Measurements from ENCODE around the gene FBXO24. TPM values are rescaled to one million over a fixed set of nuclear protein-coding genes. Genes with fewer than 3 reads are reported as not detected.

FBXO24 gene
- polyA plus RNA-seq, 1 of the 3 experiments (the other 2 are of a cell fraction) = 0.94 TPM

- POLR2A ChIA-PET = interaction anchor here (0.7 to 2.3 kb wide), 2 partner anchors 28 to 42 kb away, joined by 3 to 19 read pairs; partner anchors contain the start of genes ACTL6B, FBXO24 and LRCH4
- Histone ChIP-seq H3K4me1 (ENCODE audit: control insufficient read depth in 1 of 2, insufficient read depth in 2 of 2, low read depth in 1 of 2, low read length in 1 of 2) (peaks cover 0 to 8% of the 10 kb centered on the region in 2 experiments; a peak in 1 of 4 replicates), H3K27ac (ENCODE audit: low read depth in 2 of 2, low read length in 1 of 2) (no peak overlapping the region), H3K4me3 (ENCODE audit: low read depth in 2 of 2, low read length in 1 of 2) (no peak overlapping the region), H4K20me1 (ENCODE audit: insufficient read depth) (no peaks in the 10 kb centered on the region), H3K9me3 (no peaks in the 10 kb centered on the region), H3K4me2 (no peak overlapping the region), H3K27me3 (ENCODE audit: insufficient read depth) (no peaks in the 10 kb centered on the region), H2AFZ (ENCODE audit: low read depth) (no peak overlapping the region), H3K9ac (no peak overlapping the region), H3K79me2 (ENCODE audit: insufficient read depth) (peaks cover 6% of the 10 kb centered on the region; the same call in 1 of the 2 replicates), H3K36me3 (replicated peaks in 1 of 2; ENCODE audit: control insufficient read depth in 1 of 2, insufficient read depth in 2 of 2, low read length in 1 of 2) (no peaks in the 10 kb centered on the region), H3K9me2 (no peaks in the 10 kb centered on the region), H3F3A (replicated peaks; ENCODE audit: insufficient read depth) (peaks cover 23% of the 10 kb centered on the region)
- no peak for DNase-seq
- TF ChIP-seq CHD2 (IDR thresholded peaks at IDR 0.05; ENCODE audit: low read length, partially characterized antibody) (no peak), MAX (IDR thresholded peaks at IDR 0.05; ENCODE audit: low read depth) (no peak), RFX5 (IDR thresholded peaks at IDR 0.05; ENCODE audit: low read length) (no peak), ELF1 (IDR thresholded peaks at IDR 0.05) (no peak), EP300 (IDR thresholded peaks at IDR 0.05; ENCODE audit: borderline replicate concordance in 1 of 2, low read depth in 1 of 2, low read length in 1 of 2) (no peak), GATA2 (CRISPR knock-in tag; IDR thresholded peaks at IDR 0.05) (no peak), TAF1 (IDR thresholded peaks at IDR 0.05; ENCODE audit: borderline replicate concordance, low read depth, low read length) (no peak), PBX3 (IDR thresholded peaks at IDR 0.05) (no peak), CTCF (IDR thresholded peaks at IDR 0.05) (no peak), TCF12 (IDR thresholded peaks at IDR 0.05) (no peak), EZH2phosphoT487 (IDR thresholded peaks at IDR 0.05; ENCODE audit: borderline replicate concordance, low read depth) (no peak), RXRA (IDR thresholded peaks at IDR 0.05; ENCODE audit: borderline replicate concordance, low read depth) (no peak), REST (IDR thresholded peaks at IDR 0.05; ENCODE audit: low read depth, low read length) (no peak), RCOR1 (IDR thresholded peaks at IDR 0.05; ENCODE audit: low read length) (no peak), MXI1 (IDR thresholded peaks at IDR 0.05; ENCODE audit: low read depth, low read length) (no peak), SIN3A (IDR thresholded peaks at IDR 0.05; ENCODE audit: borderline replicate concordance, low read depth, low read length) (no peak), SMC3 (IDR thresholded peaks at IDR 0.05; ENCODE audit: low read depth, low read length) (no peak), ZBTB33 (IDR thresholded peaks at IDR 0.05; ENCODE audit: borderline replicate concordance, low read depth) (no peak), FOXM1 (IDR thresholded peaks at IDR 0.05; ENCODE audit: low read depth) (no peak)
- WGBS (ENCODE audit: low lambda C conversion rate) = 83% methylated on average over 6 of the region's 6 CpGs
- CTCF ChIA-PET = interaction anchor here (0.6 to 9.1 kb wide), 18 partner anchors 13 to 237 kb away, joined by 3 to 119 read pairs (median 4); partner anchors contain the start of genes FBXO24, GIGYF1, LRCH4 and POP7
These were observed 28.3 kb downstream of the FBXO24 start for GRCh38 chr7:100614308-100614861.
